ENCODE data around the gene SLC35E3.
"Not testable (repeated sequence)": the region's sequence is repeated elsewhere in the genome, so short reads cannot be mapped to it uniquely, and the experiment has no call there.

SLC35E3 gene

GRCh38 chr12:68804657-68805591 lies 58.9 kb downstream of the SLC35E3 start:
- no peak overlapping the region for H3K27ac ChIP-seq
- H3K27me3 ChIP-seq (ENCODE audit: insufficient read depth, low read depth, severe bottlenecking): no peaks in the 10 kb centered on the region
- H3K9me3 ChIP-seq (ENCODE audit: severe bottlenecking): no peaks in the 10 kb centered on the region
- H3K4me3 ChIP-seq (ENCODE audit: low read depth, low read length): no peak overlapping the region
- no peak for DNase-seq
- peaks cover 10% of the 10 kb centered on the region for H3K36me3 ChIP-seq
- no peak for TF ChIP-seq CTCF (IDR thresholded peaks at IDR 0.05; ENCODE audit: low read depth, low read length)

- peaks cover 18% of the 10 kb centered on the region for H3K36me3 ChIP-seq
- no peak overlapping the region for H3K4me3 ChIP-seq (ENCODE audit: low read depth, low read length)
- no peak for TF ChIP-seq CTCF (IDR thresholded peaks at IDR 0.05; ENCODE audit: low read depth, low read length)
- no peaks in the 10 kb centered on the region for H3K9me3 ChIP-seq (ENCODE audit: severe bottlenecking)
- no peak for DNase-seq
- H3K27me3 ChIP-seq (ENCODE audit: insufficient read depth, low read depth, severe bottlenecking): no peaks in the 10 kb centered on the region
- no peak overlapping the region for H3K27ac ChIP-seq
Measured at GRCh38 chr12:68805592-68806120, 59.7 kb downstream of the SLC35E3 start.

GRCh38 chr12:68806488-68807237 lies 60.7 kb downstream of the SLC35E3 start:
- H3K9me3 ChIP-seq (ENCODE audit: severe bottlenecking): no peaks in the 10 kb centered on the region
- H3K36me3 ChIP-seq: peaks cover 28% of the 10 kb centered on the region
- H3K27ac ChIP-seq: peak overlapping the region; percentile 100
- DNase-seq: no peak
- no peaks in the 10 kb centered on the region for H3K27me3 ChIP-seq (ENCODE audit: insufficient read depth, low read depth, severe bottlenecking)
- peak overlapping the region; percentile 87; the same call in 1 of the 2 replicates for H3K4me3 ChIP-seq (ENCODE audit: low read depth, low read length)
- no peak for TF ChIP-seq CTCF (IDR thresholded peaks at IDR 0.05; ENCODE audit: low read depth, low read length)

- peak; percentile 42 for DNase-seq
- Histone ChIP-seq H3K4me3 (ENCODE audit: low read depth, low read length) (peak overlapping the region; percentile 87), H3K36me3 (peaks cover 33% of the 10 kb centered on the region), H3K27ac (peak overlapping the region; percentile 100)
- H3K27me3 ChIP-seq (ENCODE audit: insufficient read depth, low read depth, severe bottlenecking); H3K9me3 ChIP-seq (ENCODE audit: severe bottlenecking): not testable (repeated sequence)
Measured at GRCh38 chr12:68807274-68807575, 61.2 kb downstream of the SLC35E3 start.

GRCh38 chr12:68807576-68808387 lies 61.8 kb downstream of the SLC35E3 start, which contains the start of gene MDM2:
Gene MDM2 (plus strand): TSS chr12:68808177. CDS start chr12:68808478, 301 bp downstream.
- DNase-seq: peak; percentile 96
- peak within 1 kb of the TSS; percentile 87 for H3K4me3 ChIP-seq (ENCODE audit: low read depth, low read length)
- H3K27me3 ChIP-seq (ENCODE audit: insufficient read depth, low read depth, severe bottlenecking): no peaks in the 10 kb centered on the region
- no peaks in the 10 kb centered on the region for H3K9me3 ChIP-seq (ENCODE audit: severe bottlenecking)
- peak; percentile 74 for TF ChIP-seq CTCF (IDR thresholded peaks at IDR 0.05; ENCODE audit: low read depth, low read length)
- peaks cover 39% of the 10 kb centered on the region for H3K36me3 ChIP-seq
- peak within 1 kb of the TSS; percentile 100 for H3K27ac ChIP-seq

Data from WERI-Rb-1 (cell line).